IMR-90 (cell line): ENCODE data around the gene PKP4. TPM values are rescaled to one million over a fixed set of nuclear protein-coding genes. Genes with fewer than 3 reads are reported as not detected.

Source experiments
- ATAC-seq: fragments of 200-7000 bp; cut with Tn5 transposase; 2 replicates; pipeline ENCODE4 v1.9.1; 2020; ENCODE audit warnings: low read depth, mild to moderate bottlenecking, moderate library complexity
- BruUV-seq: library from RNA; stranded (reverse); fragments of 400-500 nt; replicated peaks from 2 replicates; lab custom pipeline; 2021; lab: Mats Ljungman, UMichigan
- CTCF ChIA-PET: fragments of 300-600 bp; formaldehyde crosslinking; extraction: SDS; loops from one replicate; lab custom pipeline; 2021; ENCODE audit warnings: antibody characterized with exemption; lab: Yijun Ruan, JAX
- POLR2A ChIA-PET: fragments of 300-600 bp; sonication (Branson Sonifier 250); formaldehyde crosslinking; loops from one replicate; lab custom pipeline; 2022; ENCODE audit warnings: antibody characterized with exemption; ENCODE audit not compliant: unreplicated experiment; lab: Charles Lee
- DNase-seq: peaks from one replicate; pipeline ENCODE4 v3.0.0; 2013
- H2AFZ ChIP-seq: replicated peaks from 2 replicates; pipeline ENCODE3; 2013; ENCODE audit warnings: low read length, mild to moderate bottlenecking; ENCODE audit not compliant: poor library complexity
- H2AK5ac ChIP-seq: 2 replicates; pipeline ENCODE4 v1.6.1; 2013; ENCODE audit warnings: low read depth, low read length, inconsistent platforms
- H2AK9ac ChIP-seq: replicated peaks from 2 replicates; pipeline ENCODE3; 2013; ENCODE audit warnings: mild to moderate bottlenecking, low read depth, low read length, moderate library complexity; ENCODE audit not compliant: poor library complexity
- H2BK120ac ChIP-seq: 2 replicates; pipeline ENCODE4 v1.6.1; 2013; ENCODE audit warnings: low read depth, low read length, inconsistent platforms
- H2BK15ac ChIP-seq: 3 replicates; pipeline ENCODE4 v1.6.1; 2013; ENCODE audit warnings: low read depth, low read length, inconsistent platforms
- H2BK20ac ChIP-seq: 2 replicates; pipeline ENCODE4 v1.6.1; 2013; ENCODE audit warnings: low read depth, mild to moderate bottlenecking, inconsistent platforms, low read length, moderate library complexity
- H2BK5ac ChIP-seq: 2 replicates; pipeline ENCODE4 v1.6.1; 2013; ENCODE audit warnings: mild to moderate bottlenecking, low read depth, low read length, inconsistent platforms; ENCODE audit not compliant: poor library complexity, severe bottlenecking
- H3K14ac ChIP-seq: replicated peaks from 2 replicates; pipeline ENCODE4 v1.6.1; 2013; ENCODE audit warnings: low read depth, low read length, inconsistent platforms
- H3K18ac ChIP-seq: 2 replicates; pipeline ENCODE4 v1.6.1; 2013; ENCODE audit warnings: low read depth, low read length, control low read depth
- H3K23ac ChIP-seq: 2 replicates; pipeline ENCODE4 v1.6.1; 2013; ENCODE audit warnings: low read depth, low read length, inconsistent platforms
- H3K27ac ChIP-seq: 2 replicates; pipeline ENCODE4 v1.5.1; 2013; ENCODE audit warnings: mild to moderate bottlenecking, control low read depth, low read length; ENCODE audit not compliant: insufficient read depth
- H3K27me3 ChIP-seq: 2 replicates; pipeline ENCODE4 v1.6.1; 2013; ENCODE audit warnings: low read length; ENCODE audit not compliant: control insufficient read depth, insufficient read depth
- H3K36me3 ChIP-seq: 2 replicates; pipeline ENCODE4 v1.6.1; 2013; ENCODE audit warnings: low read length, mixed read lengths; ENCODE audit not compliant: control insufficient read depth, insufficient read depth
- H3K4ac ChIP-seq: 2 replicates; pipeline ENCODE4 v1.6.1; 2013; ENCODE audit warnings: low read depth, low read length, inconsistent platforms
- H3K4me1 ChIP-seq: 2 replicates; pipeline ENCODE4 v1.6.1; 2013; ENCODE audit warnings: low read length, mixed read lengths; ENCODE audit not compliant: control insufficient read depth, insufficient read depth
- H3K4me2 ChIP-seq: 2 replicates; pipeline ENCODE4 v1.6.1; 2013; ENCODE audit warnings: low read depth, mild to moderate bottlenecking, control low read depth, low read length, moderate library complexity
- H3K4me3 ChIP-seq: 2 replicates; pipeline ENCODE4 v1.5.1; 2013; ENCODE audit warnings: low read depth, mild to moderate bottlenecking, control low read depth, low read length, moderate library complexity; ENCODE audit not compliant: insufficient read depth
- H3K56ac ChIP-seq: 2 replicates; pipeline ENCODE4 v1.6.1; 2013; ENCODE audit warnings: low read length, inconsistent platforms; ENCODE audit not compliant: insufficient read depth; ENCODE audit errors: extremely low read depth
- H3K79me1 ChIP-seq, 2 experiments: 2 replicates each; pipeline ENCODE4 v1.6.1; 2013; ENCODE audit warnings: low read length in 2 of 2, inconsistent platforms in 1 of 2, low read depth in 1 of 2
- H3K9ac ChIP-seq: 2 replicates; pipeline ENCODE4 v1.6.1; 2013; ENCODE audit warnings: low read depth, low read length, control low read depth
- H3K9me1 ChIP-seq: 2 replicates; pipeline ENCODE4 v1.6.1; 2013; ENCODE audit warnings: low read length, inconsistent platforms; ENCODE audit not compliant: insufficient read depth
- H3K9me3 ChIP-seq: 2 replicates; pipeline ENCODE4 v1.6.1; 2013; ENCODE audit warnings: low read length; ENCODE audit not compliant: control insufficient read depth, insufficient read depth
- H4K20me1 ChIP-seq: 2 replicates; pipeline ENCODE4 v1.6.1; 2013; ENCODE audit warnings: low read length, inconsistent platforms; ENCODE audit not compliant: insufficient read depth
- H4K5ac ChIP-seq: 2 replicates; pipeline ENCODE4 v1.6.1; 2013; ENCODE audit warnings: mild to moderate bottlenecking, low read depth, low read length, control low read depth
- H4K8ac ChIP-seq, 2 experiments: 2 replicates each; pipeline ENCODE4 v1.6.1; 2013; ENCODE audit warnings: low read depth in 2 of 2, low read length in 2 of 2, control low read depth in 1 of 2, inconsistent platforms in 1 of 2
- H4K91ac ChIP-seq: 2 replicates; pipeline ENCODE4 v1.6.1; 2013; ENCODE audit warnings: low read depth, low read length, inconsistent platforms; ENCODE audit not compliant: insufficient read depth
- FOS ChIP-seq: fragments of 150-350 bp; IDR thresholded peaks from 2 replicates; pipeline ENCODE4 v1.6.1; 2016; ENCODE audit warnings: low read depth, low read length
- WGBS, 2 experiments: methylation state at CpG; one replicate each; pipeline versions ENCODE4 v1.1.5 to v1.1.7; 2013; ENCODE audit warnings: missing lambda C conversion rate in 2 of 2; ENCODE audit not compliant: insufficient read length in 1 of 2; ENCODE audit errors: extremely low coverage in 2 of 2; 5-methylcytosine and 5-hydroxymethylcytosine counted together
- dilution Hi-C: fragments of 300-500 bp; cut with HindIII; formaldehyde crosslinking; loops from one replicate; pipeline ENCODE4 v1.14.3; 2018; ENCODE audit warnings: low sequenced_read_pairs; ENCODE audit not compliant: unreplicated experiment
- in situ Hi-C: fragments of 300-500 bp; cut with MboI; formaldehyde crosslinking; loops from 3 replicates; pipeline ENCODE4 v1.14.3; 2019; ENCODE audit warnings: low sequenced_read_pairs, inconsistent platforms, mixed read lengths
- intact Hi-C: fragments of 100-400 bp; cut with micrococcal nuclease; formaldehyde crosslinking; loops from 2 replicates; pipeline ENCODE4 v1.10.0; 2022
- polyA plus RNA-seq, 3 experiments: library from polyadenylated mRNA; depleted of rRNA; stranded (reverse); fragments of >200 nt; gene quantifications; 2 replicates each; pipeline ENCODE4 v1.2.3, GENCODE V29; 2012; ENCODE audit warnings: low replicate concordance in 1 of 3
- total RNA-seq: library from RNA; depleted of rRNA; stranded (reverse); fragments of >200 nt; gene quantifications from 2 replicates; pipeline ENCODE4 v1.2.3, GENCODE V29; 2012

PKP4 gene
- total and polyA plus RNA-seq, 2 of the 4 experiments (the other 2 are of a cell fraction): 20.1 to 37.8 TPM

DNA sequence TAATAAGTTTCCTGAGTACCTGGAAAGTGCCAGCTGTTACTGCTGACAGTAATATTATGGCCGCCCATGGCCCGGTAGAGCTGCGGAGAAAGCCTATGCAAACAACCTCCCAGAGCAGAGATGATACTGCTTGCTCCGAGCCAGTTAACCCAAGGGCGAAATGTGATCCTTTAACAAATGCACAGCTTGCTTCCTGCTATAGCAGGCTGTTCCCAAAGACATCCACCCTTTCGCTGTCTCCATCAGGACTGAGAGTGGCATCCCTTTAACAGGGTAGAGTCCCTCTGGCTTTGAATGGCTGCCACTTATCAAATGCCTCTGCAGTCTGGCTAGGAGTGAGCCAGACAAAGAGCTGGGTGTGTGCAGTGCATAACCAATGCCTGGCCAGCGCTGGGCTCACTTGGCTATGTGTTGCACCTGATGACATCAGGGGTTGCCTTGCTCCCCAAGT lies 268.7 kb downstream of the PKP4 start:
- Histone ChIP-seq H3K79me1 (no peaks in the 10 kb centered on the region), H3K9me1 (peaks cover 3% of the 10 kb centered on the region; the same call in 1 of the 2 replicates), H2BK15ac (no peak overlapping the region), H3K9ac (no peak overlapping the region), H3K18ac (no peak overlapping the region), H3K36me3 (no peaks in the 10 kb centered on the region), H2BK20ac (no peak overlapping the region), H2AK5ac (no peak overlapping the region), H3K4ac (no peak overlapping the region), H3K4me1 (peaks cover 2% of the 10 kb centered on the region; the same call in 1 of the 2 replicates), H2AK9ac (no peak overlapping the region), H3K14ac (no peak overlapping the region), H3K4me3 (no peak overlapping the region), H2BK120ac (no peak overlapping the region), H4K8ac (no peak overlapping the region), H2BK5ac (no peak overlapping the region), H3K27ac (no peak overlapping the region), H3K56ac (no peak overlapping the region), H3K9me3 (no peaks in the 10 kb centered on the region), H2AFZ (no peak overlapping the region), H3K27me3 (peaks cover 6% of the 10 kb centered on the region), H3K4me2 (no peak overlapping the region), H4K91ac (no peak overlapping the region), H3K23ac (no peak overlapping the region), H4K5ac (no peak overlapping the region), H4K20me1 (no peaks in the 10 kb centered on the region)
- ATAC-seq: no peak
- WGBS, 2 experiments: 80% methylated on average over 1 of the region's 7 CpGs; no CpG with 5 or more reads in 1 of the 2 experiments
- BruUV-seq: no TSS peak
- dilution Hi-C loops (no loop called here), intact Hi-C loops (no loop called here), in situ Hi-C loops (no loop called here)
- TF ChIP-seq FOS: no peak
- POLR2A ChIA-PET: no interaction called here
- CTCF ChIA-PET: interaction anchor here (1.0 to 1.3 kb wide), 3 partner anchors 14 to 107 kb away, joined by 3 read pairs; no protein-coding TSS in a partner anchor
- DNase-seq: no peak
